ENCODE results near the gene ENDOG.
"Not testable (repeated sequence)": the region's sequence is repeated elsewhere in the genome, so short reads cannot be mapped to it uniquely, and the experiment has no call there.

The ENDOG gene

DNA sequence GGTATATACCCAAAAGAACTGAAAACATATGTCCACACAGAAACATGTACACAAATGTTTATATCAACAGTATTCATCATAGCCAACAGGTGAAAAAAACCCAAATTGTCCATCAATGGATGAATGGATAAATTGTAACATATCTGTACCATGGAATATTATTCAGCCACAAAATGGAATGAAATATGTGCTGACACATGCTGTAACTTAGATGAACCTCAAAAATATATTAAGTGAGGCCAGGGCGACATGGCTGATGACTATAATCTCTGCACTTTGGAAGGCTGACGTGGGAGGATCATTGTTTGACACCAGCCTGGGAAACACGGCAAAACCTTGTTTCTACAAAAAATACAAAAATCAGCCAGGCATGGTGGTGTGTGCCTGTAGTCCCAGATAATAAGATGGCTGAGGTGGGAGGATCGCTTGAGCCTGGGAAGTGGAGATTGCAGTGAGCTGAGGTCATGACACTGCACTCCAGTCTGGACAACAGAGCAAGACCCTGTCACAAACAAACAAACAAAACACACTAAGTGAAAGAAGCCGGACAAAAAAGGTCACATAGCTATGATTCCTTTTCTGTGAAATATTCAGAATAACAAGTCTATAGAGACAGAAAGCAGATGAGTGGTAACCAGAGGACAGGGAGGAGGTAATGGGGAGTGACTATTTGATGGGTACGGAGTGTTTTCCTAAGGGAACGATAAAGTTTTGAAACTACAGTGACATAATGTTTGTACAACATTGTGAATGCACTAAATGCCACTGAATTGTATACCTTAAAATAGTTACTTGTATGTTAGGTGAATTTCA, 52.0 kb downstream of the ENDOG start:
- no peak for DNase-seq

DNA sequence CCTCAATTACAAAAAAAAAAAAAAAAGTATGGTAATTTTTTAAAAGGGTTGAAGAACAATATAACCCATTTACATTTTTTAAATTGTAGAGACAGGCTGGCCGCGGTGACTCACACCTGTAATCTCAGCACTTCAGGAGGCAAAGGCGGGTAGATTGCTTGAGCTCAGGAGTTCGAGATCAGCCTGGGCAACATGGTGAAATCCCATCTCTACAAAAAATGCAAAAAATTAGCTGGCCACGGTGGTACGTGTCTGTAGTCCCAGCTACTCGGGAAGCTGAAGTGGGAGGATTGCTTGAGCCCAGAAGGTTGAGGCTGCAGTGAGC, 52.6 kb downstream of the ENDOG start:
- not testable (repeated sequence) for DNase-seq
